Naive thymus-derived CD4-positive, alpha-beta T cell (primary cell): ENCODE measurements around the gene ADCK1. TPM values are rescaled to one million over a fixed set of nuclear protein-coding genes. Genes with fewer than 3 reads are reported as not detected.
A peak's percentile ranks its signal among the peaks of the same experiment; 100 is the strongest.

Experiments
- ATAC-seq: fragments of 150-1000 bp; cut with Tn5 transposase; 2 replicates; pipeline ENCODE4 v1.10.0; 2021; ENCODE audit warnings: mild to moderate bottlenecking, moderate library complexity
- CTCF ChIA-PET: fragments of 350-600 bp; sonication (Branson Sonifier 250); formaldehyde crosslinking; loops from one replicate; lab custom pipeline; 2021; ENCODE audit warnings: antibody characterized with exemption; lab: Charles Lee
- POLR2A ChIA-PET: fragments of 350-600 bp; sonication (Branson Sonifier 250); formaldehyde crosslinking; loops from one replicate; lab custom pipeline; 2021; ENCODE audit warnings: antibody characterized with exemption, inconsistent platforms; lab: Charles Lee
- DNase-seq, 9 donors: peaks; one replicate each; pipeline versions ENCODE4 v3.0.0 to v3.0.0-alpha.2; 2020 to 2022; ENCODE audit warnings: mixed read lengths in 1 of 9
- H3K27ac ChIP-seq: one replicate; pipeline ENCODE4 v1.7.0; 2013; ENCODE audit warnings: mild to moderate bottlenecking, low read depth, low read length, moderate library complexity
- H3K27me3 ChIP-seq, 2 donors: one replicate each; pipeline ENCODE4 v1.7.0; 2013; ENCODE audit warnings: low read length in 2 of 2, mild to moderate bottlenecking in 2 of 2, moderate library complexity in 2 of 2; ENCODE audit not compliant: control insufficient read depth in 2 of 2, insufficient read depth in 2 of 2
- H3K36me3 ChIP-seq, 3 experiments: 1 replicate in 2 of 3; 2 replicates in 1 of 3; pipeline ENCODE4 v1.7.0; 2013; ENCODE audit warnings: low read length in 3 of 3, mild to moderate bottlenecking in 3 of 3, moderate library complexity in 1 of 3; ENCODE audit not compliant: insufficient read depth in 3 of 3, control insufficient read depth in 2 of 3
- H3K4me1 ChIP-seq, 2 donors: one replicate each; pipeline ENCODE4 v1.7.0; 2013; ENCODE audit warnings: low read length in 2 of 2, mild to moderate bottlenecking in 2 of 2, moderate library complexity in 1 of 2; ENCODE audit not compliant: control insufficient read depth in 2 of 2, insufficient read depth in 2 of 2
- H3K4me3 ChIP-seq: 2 replicates; pipeline ENCODE4 v1.7.0; 2013; ENCODE audit warnings: mild to moderate bottlenecking, low read length
- H3K9me3 ChIP-seq, 3 experiments: 1 replicate in 2 of 3; 2 replicates in 1 of 3; pipeline ENCODE4 v1.7.0; 2013; ENCODE audit warnings: low read length in 3 of 3; ENCODE audit not compliant: control insufficient read depth in 2 of 3
- H3K27ac Mint-ChIP-seq, 9 donors: one replicate each; pipeline ENCODE4 v1.8.0; 2020 to 2022; ENCODE audit warnings: mixed read lengths in 9 of 9, mild to moderate bottlenecking in 8 of 9, moderate library complexity in 5 of 9, inconsistent platforms in 2 of 9
- H3K27me3 Mint-ChIP-seq, 5 donors: one replicate each; pipeline ENCODE4 v1.8.0; 2021 to 2022; ENCODE audit warnings: mixed read lengths in 5 of 5, mild to moderate bottlenecking in 1 of 5
- H3K36me3 Mint-ChIP-seq, 5 donors: one replicate each; pipeline ENCODE4 v1.8.0; 2020 to 2022; ENCODE audit warnings: mixed read lengths in 5 of 5, mild to moderate bottlenecking in 3 of 5, inconsistent platforms in 1 of 5
- H3K4me1 Mint-ChIP-seq, 7 donors: one replicate each; pipeline ENCODE4 v1.8.0; 2020 to 2022; ENCODE audit warnings: mixed read lengths in 7 of 7, mild to moderate bottlenecking in 3 of 7, inconsistent platforms in 1 of 7
- H3K4me3 Mint-ChIP-seq, 10 donors: one replicate each; pipeline ENCODE4 v1.8.0; 2020 to 2022; ENCODE audit warnings: mild to moderate bottlenecking in 10 of 10, mixed read lengths in 10 of 10, moderate library complexity in 6 of 10, inconsistent platforms in 2 of 10
- H3K9me3 Mint-ChIP-seq, 11 donors: one replicate each; pipeline ENCODE4 v1.8.0; 2020 to 2022; ENCODE audit warnings: mixed read lengths in 11 of 11, mild to moderate bottlenecking in 4 of 11, inconsistent platforms in 1 of 11, moderate library complexity in 1 of 11
- intact Hi-C, 2 donors: fragments of 100-400 bp; cut with micrococcal nuclease; formaldehyde crosslinking; loops; one replicate each; pipeline ENCODE4 v1.15.1; 2023
- polyA plus RNA-seq, 2 donors: library from polyadenylated mRNA; unstranded; fragments of 300-500 nt; fragmentation: Illumina TruSeq; gene quantifications; one replicate each; pipeline ENCODE4 v1.2.3, GENCODE V29; 2021
- total RNA-seq, 6 experiments: library from RNA in 5 of 6; stranded (reverse) in 5 of 6; gene quantifications; 1 replicate in 5 of 6; 2 replicates in 1 of 6; pipeline ENCODE4 v1.2.3 and lab custom pipeline; 2021 to 2026

ADCK1 gene
- total and polyA plus RNA-seq, 7 experiments from 2014 or later, result 4.5 to 10.6 (median 9.4) TPM

- Histone ChIP-seq H3K4me3 (no peak overlapping the region), H3K27me3 (no peaks in the 10 kb centered on the region), H3K9me3 (no peaks in the 10 kb centered on the region), H3K36me3 (peaks cover 0 to 4% (median 0%) of the 10 kb centered on the region in 3 experiments), H3K4me1 (no peaks in the 10 kb centered on the region), H3K27ac (no peak overlapping the region)
- POLR2A ChIA-PET, result no interaction called here
- Mint-ChIP-seq H3K9me3 (peaks cover 0 to 17% (median 6%) of the 10 kb centered on the region in 11 donors), H3K27me3 (no peaks in the 10 kb centered on the region), H3K36me3 (peaks cover 0 to 40% (median 26%) of the 10 kb centered on the region in 5 donors), H3K4me1 (peaks cover 0 to 5% (median 0%) of the 10 kb centered on the region in 7 donors), H3K27ac (peak overlapping the region in 1 of 9 donors; percentile 17), H3K4me3 (no peak overlapping the region)
- intact Hi-C loops, result no loop called here
- ATAC-seq, result no peak
- no peak for DNase-seq
- CTCF ChIA-PET, result no interaction called here
Observed at GRCh38 chr14:77856941-77857340, 57.0 kb downstream of the ADCK1 start.

- H3K27ac ChIP-seq, result no peak overlapping the region
- intact Hi-C loops, result loop anchor here in 1 of 2 donors (5.0 kb wide), 1 partner anchor 987 kb away; no protein-coding TSS in a partner anchor
- no peaks in the 10 kb centered on the region for H3K27me3 Mint-ChIP-seq
- H3K4me3 ChIP-seq, result no peak overlapping the region
- ChIA-PET POLR2A (no interaction called here), CTCF (no interaction called here)
- no peak for ATAC-seq
- peaks cover 0 to 5% (median 0%) of the 10 kb centered on the region in 7 donors for H3K4me1 Mint-ChIP-seq
- H3K27ac Mint-ChIP-seq, result no peak overlapping the region
- peaks cover 0 to 36% (median 19%) of the 10 kb centered on the region in 5 donors for H3K36me3 Mint-ChIP-seq
- H3K4me1 ChIP-seq, result no peaks in the 10 kb centered on the region
- H3K4me3 Mint-ChIP-seq, result no peak overlapping the region
- no peaks in the 10 kb centered on the region for H3K9me3 ChIP-seq
- peaks cover 0 to 9% (median 0%) of the 10 kb centered on the region in 11 donors for H3K9me3 Mint-ChIP-seq
- H3K27me3 ChIP-seq, result no peaks in the 10 kb centered on the region
- peaks cover 0 to 4% (median 0%) of the 10 kb centered on the region in 3 experiments for H3K36me3 ChIP-seq
- DNase-seq, result no peak
Observed at GRCh38 chr14:77859934-77860570, 60.1 kb downstream of the ADCK1 start.

- no peaks in the 10 kb centered on the region for H3K27me3 ChIP-seq
- no peaks in the 10 kb centered on the region for H3K9me3 ChIP-seq
- no peak overlapping the region for H3K4me3 Mint-ChIP-seq
- peaks cover 0 to 44% (median 24%) of the 10 kb centered on the region in 5 donors for H3K36me3 Mint-ChIP-seq
- ATAC-seq, result no peak
- H3K4me3 ChIP-seq, result no peak overlapping the region
- H3K4me1 Mint-ChIP-seq, result peaks cover 0 to 5% (median 0%) of the 10 kb centered on the region in 7 donors
- DNase-seq, result no peak
- H3K4me1 ChIP-seq, result no peaks in the 10 kb centered on the region
- intact Hi-C loops, result loop anchor here in 1 of 2 donors (5.0 kb wide), 1 partner anchor 986 kb away; no protein-coding TSS in a partner anchor
- H3K27me3 Mint-ChIP-seq, result no peaks in the 10 kb centered on the region
- ChIA-PET CTCF (interaction anchor here (0.6 to 1.5 kb wide), 4 partner anchors 9 to 759 kb away, joined by 3 to 4 read pairs (median 3); no protein-coding TSS in a partner anchor), POLR2A (no interaction called here)
- no peaks in the 10 kb centered on the region for H3K36me3 ChIP-seq
- no peak overlapping the region for H3K27ac Mint-ChIP-seq
- H3K27ac ChIP-seq, result no peak overlapping the region
- H3K9me3 Mint-ChIP-seq, result peaks cover 0 to 14% (median 4%) of the 10 kb centered on the region in 11 donors
Observed at GRCh38 chr14:77861201-77861600, 61.3 kb downstream of the ADCK1 start.

- CTCF ChIA-PET, result interaction anchor here (1.0 to 1.5 kb wide), 2 partner anchors 27 to 705 kb away, joined by 3 to 4 read pairs; no protein-coding TSS in a partner anchor
- H3K4me3 Mint-ChIP-seq, result no peak overlapping the region
- POLR2A ChIA-PET, result no interaction called here
Observed at GRCh38 chr14:77862154-77862786, 62.4 kb downstream of the ADCK1 start.

GRCh38 chr14:77864085-77864484, 64.2 kb downstream of the ADCK1 start:
- H3K36me3 Mint-ChIP-seq, result peaks cover 0 to 51% (median 37%) of the 10 kb centered on the region in 5 donors
- H3K27ac Mint-ChIP-seq, result no peak overlapping the region
- Histone ChIP-seq H3K27me3 (no peaks in the 10 kb centered on the region), H3K27ac (no peak overlapping the region), H3K9me3 (no peaks in the 10 kb centered on the region), H3K4me3 (no peak overlapping the region), H3K4me1 (no peaks in the 10 kb centered on the region), H3K36me3 (no peaks in the 10 kb centered on the region)
- intact Hi-C loops, result loop anchor here in 1 of 2 donors (5.0 kb wide), 1 partner anchor 983 kb away; no protein-coding TSS in a partner anchor
- ATAC-seq (no peak), DNase-seq (no peak)
- no peak overlapping the region for H3K4me3 Mint-ChIP-seq
- POLR2A ChIA-PET, result no interaction called here
- no peaks in the 10 kb centered on the region for H3K4me1 Mint-ChIP-seq
- CTCF ChIA-PET, result no interaction called here
- no peaks in the 10 kb centered on the region for H3K27me3 Mint-ChIP-seq
- H3K9me3 Mint-ChIP-seq, result peaks cover 0 to 14% (median 4%) of the 10 kb centered on the region in 11 donors

More at GRCh38 chr14:77862154-77862786, 62.4 kb downstream of the ADCK1 start:
- H3K27me3 Mint-ChIP-seq, result no peaks in the 10 kb centered on the region
- intact Hi-C loops, result loop anchor here in 1 of 2 donors (1.0 to 5.0 kb wide), 3 partner anchors 129 to 985 kb away; no protein-coding TSS in a partner anchor
- peaks cover 0 to 47% (median 29%) of the 10 kb centered on the region in 5 donors for H3K36me3 Mint-ChIP-seq
- Histone ChIP-seq H3K4me1 (no peaks in the 10 kb centered on the region), H3K36me3 (no peaks in the 10 kb centered on the region), H3K27ac (no peak overlapping the region), H3K27me3 (no peaks in the 10 kb centered on the region), H3K9me3 (no peaks in the 10 kb centered on the region), H3K4me3 (no peak overlapping the region)
- H3K27ac Mint-ChIP-seq, result no peak overlapping the region
- H3K9me3 Mint-ChIP-seq, result peaks cover 0 to 14% (median 4%) of the 10 kb centered on the region in 11 donors
- ATAC-seq (peak; percentile 71), DNase-seq (peak; percentile 9 to 79 (median 48))
- peaks cover 0 to 5% (median 0%) of the 10 kb centered on the region in 7 donors for H3K4me1 Mint-ChIP-seq

- ChIA-PET CTCF (no interaction called here), POLR2A (no interaction called here)
- ATAC-seq (no peak), DNase-seq (no peak)
- no peak overlapping the region for H3K27ac Mint-ChIP-seq
- no peaks in the 10 kb centered on the region for H3K27me3 Mint-ChIP-seq
- H3K36me3 Mint-ChIP-seq, result peaks cover 0 to 56% (median 41%) of the 10 kb centered on the region in 5 donors
- peaks cover 0 to 1% (median 0%) of the 10 kb centered on the region in 7 donors for H3K4me1 Mint-ChIP-seq
- Histone ChIP-seq H3K4me3 (no peak overlapping the region), H3K27me3 (no peaks in the 10 kb centered on the region), H3K27ac (no peak overlapping the region), H3K9me3 (no peaks in the 10 kb centered on the region), H3K36me3 (no peaks in the 10 kb centered on the region), H3K4me1 (no peaks in the 10 kb centered on the region)
- H3K9me3 Mint-ChIP-seq, result peaks cover 0 to 14% (median 4%) of the 10 kb centered on the region in 11 donors
- intact Hi-C loops, result loop anchor here in 1 of 2 donors (5.0 kb wide), 1 partner anchor 983 kb away; no protein-coding TSS in a partner anchor
- H3K4me3 Mint-ChIP-seq, result no peak overlapping the region
Observed at GRCh38 chr14:77864580-77864979, 64.7 kb downstream of the ADCK1 start.
